GM12873 (cell line): Measurements from ENCODE around the gene PODXL2.

Experiments used
- CTCF ChIP-seq: IDR thresholded peaks from 2 replicates; pipeline ENCODE4 v1.5.1; 2012; ENCODE audit warnings: low read depth, mild to moderate bottlenecking, moderate library complexity, low read length, control low read depth; ENCODE audit not compliant: insufficient read depth; ENCODE audit errors: missing control alignments

PODXL2 gene

GRCh38 chr3:127698691-127699415, 69.9 kb downstream of the PODXL2 start:
- TF ChIP-seq CTCF, result no peak

DNA sequence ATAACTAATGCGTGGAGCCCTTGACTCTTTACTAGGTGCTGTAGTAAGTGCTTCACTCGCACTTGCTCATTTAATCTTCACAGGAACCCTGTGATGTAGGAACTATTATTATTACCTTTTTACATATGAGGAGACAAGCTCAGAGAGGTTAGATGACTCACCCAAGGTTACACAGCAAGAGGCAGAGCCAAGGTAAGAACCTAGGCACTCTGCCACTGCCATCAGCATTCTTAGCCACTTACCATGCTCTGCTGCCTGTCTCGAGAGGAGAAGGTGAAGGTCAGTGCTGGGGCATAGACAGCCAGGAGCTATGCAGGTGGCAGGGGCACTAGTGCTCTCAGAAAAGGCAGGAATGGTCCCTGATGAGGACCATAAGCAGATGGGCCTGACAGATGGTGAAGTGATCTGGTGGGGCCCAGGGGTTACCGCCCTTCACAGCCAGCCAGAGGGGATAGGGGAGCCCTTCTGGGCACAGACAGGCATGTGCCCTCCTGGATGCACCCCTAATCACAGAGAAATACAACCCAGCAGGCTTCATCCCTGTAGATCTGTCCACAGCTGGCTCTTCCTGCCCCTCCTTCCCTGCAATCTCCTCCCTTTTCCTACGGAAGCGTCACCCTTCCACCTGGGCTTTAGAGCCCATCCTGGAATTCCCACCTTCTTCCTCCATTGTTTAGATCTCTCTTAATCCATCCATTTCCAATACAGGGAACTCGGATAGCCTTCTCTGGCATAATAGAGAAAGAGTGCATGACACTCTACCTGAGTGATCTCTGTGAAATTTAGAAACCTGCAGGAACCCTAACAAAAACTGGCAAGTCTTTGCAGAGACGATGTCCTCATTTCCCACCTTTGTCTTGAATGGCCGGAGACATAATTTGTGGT, 70.7 kb downstream of the PODXL2 start:
- TF ChIP-seq CTCF, result no peak

- TF ChIP-seq CTCF, result no peak
These were observed 71.4 kb downstream of the PODXL2 start for GRCh38 chr3:127700406-127700805.

GRCh38 chr3:127701280-127701911, 72.4 kb downstream of the PODXL2 start:
- TF ChIP-seq CTCF, result no peak

- no peak for TF ChIP-seq CTCF
These were observed 73.2 kb downstream of the PODXL2 start for GRCh38 chr3:127702151-127702578.

DNA sequence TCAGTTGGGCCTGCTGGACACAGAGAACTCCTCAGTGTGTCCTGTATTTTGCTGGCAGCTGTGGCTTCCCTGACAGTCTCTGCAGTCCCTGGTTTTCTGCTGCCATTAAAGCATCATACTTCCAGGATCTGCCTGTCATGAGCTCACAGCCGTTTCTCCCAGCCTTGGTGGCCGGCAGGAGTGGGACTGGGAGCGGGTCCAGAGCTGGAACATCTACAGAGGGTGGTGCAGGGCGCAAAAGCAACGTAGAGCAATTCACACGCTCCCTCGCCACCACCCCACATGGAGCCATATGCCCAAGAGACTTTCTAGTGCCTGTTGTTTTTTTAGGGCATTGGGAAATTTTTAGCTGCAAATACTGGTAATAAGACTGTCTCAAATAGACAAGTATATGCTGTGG, 77.3 kb downstream of the PODXL2 start:
- no peak for TF ChIP-seq CTCF
